ENCODE measurements around the gene ADAMTSL3.

- TF ChIP-seq POLR2A (IDR thresholded peaks at IDR 0.05) (no peak), CTCF (IDR thresholded peaks at IDR 0.05) (no peak), EP300 (IDR thresholded peaks at IDR 0.05) (no peak)
Measured at GRCh38 chr15:83655237-83655616, 1.3 kb downstream of the ADAMTSL3 start.
